ENCODE data around the gene ZNF142. TPM values are rescaled to one million over a fixed set of nuclear protein-coding genes. Genes with fewer than 3 reads are reported as not detected.
A peak's percentile ranks its signal among the peaks of the same experiment; 100 is the strongest.

The ZNF142 gene
- total and polyA plus RNA-seq, 2 donors from 2014 or later = 3.7 to 33.6 TPM

GRCh38 chr2:218658671-218659257 lies 659 bp downstream of the ZNF142 start:
- Histone ChIP-seq H3K4me3 (ENCODE audit: low read length in 3 of 3) (peak overlapping the region; percentile 66 to 92 (median 81)), H3K27me3 (ENCODE audit: control insufficient read depth, insufficient read depth, low read length) (no peaks in the 10 kb centered on the region), H3K4me1 (ENCODE audit: control insufficient read depth in 2 of 3, insufficient read depth in 2 of 3, low read depth in 1 of 3, low read length in 3 of 3) (peaks cover 0 to 11% (median 0%) of the 10 kb centered on the region in 3 donors), H3K9ac (ENCODE audit: low read length in 3 of 3) (peak overlapping the region; percentile 52 to 65 (median 52)), H3K9me3 (ENCODE audit: control insufficient read depth in 2 of 3, insufficient read depth in 1 of 3, low read length in 3 of 3) (no peaks in the 10 kb centered on the region), H3K36me3 (ENCODE audit: control insufficient read depth in 2 of 3, insufficient read depth in 3 of 3, low read length in 3 of 3) (peaks cover 0 to 35% (median 17%) of the 10 kb centered on the region in 3 donors), H3K27ac (ENCODE audit: low read depth in 2 of 2, low read length in 2 of 2) (peak overlapping the region; percentile 57 to 60)
- peak in 3 of 5 donors; percentile 44 to 70 (median 53) for DNase-seq
- FAIRE-seq = no peak
- intact Hi-C loops (cut with DNase I) = no loop called here
- peak; percentile 13 for TF ChIP-seq CTCF (IDR thresholded peaks at IDR 0.05; ENCODE audit: borderline replicate concordance, extremely low read depth, insufficient read depth)

DNA sequence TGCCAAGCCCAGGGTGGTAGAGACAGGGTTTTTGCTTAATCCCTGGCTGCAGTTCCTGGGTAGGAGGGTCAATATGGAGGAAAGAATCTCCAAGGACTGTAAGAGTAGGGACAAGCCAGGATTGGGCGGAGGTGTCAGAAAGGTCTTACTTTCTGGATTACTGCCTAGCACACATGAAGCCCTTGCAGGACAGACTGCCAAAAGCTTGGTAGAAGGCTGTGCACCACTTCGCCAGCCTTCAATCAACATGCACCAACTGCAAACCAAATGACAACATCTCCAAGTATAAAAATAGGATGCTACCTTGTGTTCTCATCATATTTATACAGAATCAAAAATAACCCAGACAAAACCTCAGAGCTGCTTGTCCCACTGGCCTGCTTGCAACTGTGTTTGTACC lies 3.7 kb downstream of the ZNF142 start:
- Histone ChIP-seq H3K4me3 (ENCODE audit: low read length in 3 of 3) (no peak overlapping the region), H3K9me3 (ENCODE audit: control insufficient read depth in 2 of 3, insufficient read depth in 1 of 3, low read length in 3 of 3) (no peaks in the 10 kb centered on the region), H3K36me3 (ENCODE audit: control insufficient read depth in 2 of 3, insufficient read depth in 3 of 3, low read length in 3 of 3) (peaks cover 2 to 28% (median 13%) of the 10 kb centered on the region in 3 donors), H3K9ac (ENCODE audit: low read length in 3 of 3) (no peak overlapping the region), H3K27me3 (ENCODE audit: control insufficient read depth, insufficient read depth, low read length) (no peaks in the 10 kb centered on the region), H3K4me1 (ENCODE audit: control insufficient read depth in 2 of 3, insufficient read depth in 2 of 3, low read depth in 1 of 3, low read length in 3 of 3) (peaks cover 0 to 11% (median 0%) of the 10 kb centered on the region in 3 donors), H3K27ac (ENCODE audit: low read depth in 2 of 2, low read length in 2 of 2) (no peak overlapping the region)
- intact Hi-C loops (cut with DNase I) = no loop called here
- FAIRE-seq (no peak), DNase-seq (no peak)
- no peak for TF ChIP-seq CTCF (IDR thresholded peaks at IDR 0.05; ENCODE audit: borderline replicate concordance, extremely low read depth, insufficient read depth)

DNA sequence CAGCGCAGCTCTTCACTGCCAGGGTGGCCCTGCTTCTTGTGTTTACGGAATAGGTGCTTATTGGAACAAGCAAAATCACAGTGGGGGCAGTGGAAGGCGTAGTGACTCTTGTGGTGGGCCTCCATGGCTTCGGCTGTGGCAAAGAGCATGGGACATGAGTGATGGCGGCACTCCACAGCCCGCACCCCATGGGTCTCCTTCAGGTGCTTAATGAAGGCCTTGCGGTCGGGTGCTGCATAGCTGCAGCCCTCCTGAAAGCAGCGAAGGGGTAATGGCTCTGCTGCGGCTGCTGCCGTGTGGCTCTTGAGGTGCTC lies 10.7 kb downstream of the ZNF142 start:
- H3K27me3 ChIP-seq (ENCODE audit: control insufficient read depth, insufficient read depth, low read length) = no peaks in the 10 kb centered on the region
- no peak for FAIRE-seq
- peaks cover 6 to 48% (median 25%) of the 10 kb centered on the region in 3 donors for H3K36me3 ChIP-seq (ENCODE audit: control insufficient read depth in 2 of 3, insufficient read depth in 3 of 3, low read length in 3 of 3)
- no peak for DNase-seq
- H3K9ac ChIP-seq (ENCODE audit: low read length in 3 of 3) = no peak overlapping the region
- no peak for TF ChIP-seq CTCF (IDR thresholded peaks at IDR 0.05; ENCODE audit: borderline replicate concordance, extremely low read depth, insufficient read depth)
- intact Hi-C loops (cut with DNase I) = no loop called here
- H3K27ac ChIP-seq (ENCODE audit: low read depth in 2 of 2, low read length in 2 of 2) = no peak overlapping the region
- no peak overlapping the region for H3K4me3 ChIP-seq (ENCODE audit: low read length in 3 of 3)
- no peaks in the 10 kb centered on the region for H3K9me3 ChIP-seq (ENCODE audit: control insufficient read depth in 2 of 3, insufficient read depth in 1 of 3, low read length in 3 of 3)
- peaks cover 0 to 19% (median 9%) of the 10 kb centered on the region in 3 donors for H3K4me1 ChIP-seq (ENCODE audit: control insufficient read depth in 2 of 3, insufficient read depth in 2 of 3, low read depth in 1 of 3, low read length in 3 of 3)
